HCT116 (cell line): ENCODE results near the gene ADORA3. TPM values are rescaled to one million over a fixed set of nuclear protein-coding genes. Genes with fewer than 3 reads are reported as not detected.

ENCODE experiments used
- ATAC-seq: fragments of 200-7000 bp; cut with Tn5 transposase; 2 replicates; pipeline ENCODE4 v1.9.1; 2020; ENCODE audit warnings: mild to moderate bottlenecking, moderate library complexity
- BruUV-seq: library from RNA; stranded (reverse); fragments of 400-500 nt; replicated peaks from 2 replicates; lab custom pipeline; 2021; lab: Mats Ljungman, UMichigan
- CTCF ChIA-PET: fragments of 300-600 bp; sonication (Branson Sonifier 250); formaldehyde crosslinking; loops from one replicate; lab custom pipeline; 2021; ENCODE audit warnings: antibody characterized with exemption; lab: Charles Lee
- POLR2A ChIA-PET: fragments of 300-600, 350-600 bp; sonication (Branson Sonifier 250); formaldehyde crosslinking; loops from one replicate; lab custom pipeline; 2021; ENCODE audit warnings: antibody characterized with exemption; lab: Charles Lee
- RAD21 ChIA-PET, 2 experiments: fragments of 300-600 bp; sonication (Branson Sonifier 250); formaldehyde crosslinking; loops; one replicate each; lab custom pipeline; 2023; ENCODE audit warnings: low total read pairs in 2 of 2; ENCODE audit not compliant: uncharacterized antibody in 2 of 2, unreplicated experiment in 2 of 2, low non-redundant PET in 1 of 2; lab: Charles Lee
- DNase-seq: peaks from one replicate; pipeline ENCODE4 v3.0.0-alpha.2; 2010; ENCODE audit warnings: low read depth, low spot score
- H2AFZ ChIP-seq: fragments of 200-600 bp; shearing (Covaris generic), sonication (generic); 2 replicates; pipeline ENCODE4 v1.6.1; 2017; ENCODE audit warnings: low read depth, mixed run types, mixed read lengths, antibody characterized with exemption, low read length; ENCODE audit not compliant: poor library complexity, severe bottlenecking
- H3K27ac ChIP-seq: 2 replicates; pipeline ENCODE4 v1.5.1; 2012; ENCODE audit warnings: low read depth, low read length
- H3K27me3 ChIP-seq: fragments of 200-600 bp; sonication (generic); 2 replicates; pipeline ENCODE4 v1.6.1; 2016; ENCODE audit warnings: mixed run types, low read length, mixed read lengths; ENCODE audit not compliant: insufficient read depth
- H3K36me3 ChIP-seq, 2 experiments: fragments of 200-500 bp in 1 of 2; fragments of 200-600 bp in 1 of 2; sonication (Bioruptor generic) in 1 of 2; sonication (generic) in 1 of 2; 2 replicates each; pipeline versions ENCODE4 v1.5.1 to v1.6.1; 2014 to 2016; ENCODE audit warnings: low read length in 2 of 2, inconsistent platforms in 1 of 2, mixed read lengths in 1 of 2, mixed run types in 1 of 2; ENCODE audit not compliant: insufficient read depth in 2 of 2, control insufficient read depth in 1 of 2
- H3K4me1 ChIP-seq, 2 experiments: fragments of 200-600 bp in 1 of 2; sonication (generic) in 1 of 2; 2 replicates each; pipeline versions ENCODE4 v1.5.1 to v1.6.1; 2012 to 2017; ENCODE audit warnings: low read length in 2 of 2, inconsistent platforms in 1 of 2, mild to moderate bottlenecking in 1 of 2, mixed read lengths in 1 of 2, mixed run types in 1 of 2, moderate library complexity in 1 of 2; ENCODE audit not compliant: insufficient read depth in 2 of 2, control insufficient read depth in 1 of 2
- H3K4me2 ChIP-seq: fragments of 200-600 bp; sonication (generic); 2 replicates; pipeline ENCODE4 v1.6.1; 2017; ENCODE audit warnings: mixed run types, low read length, mixed read lengths
- H3K4me3 ChIP-seq, 2 experiments: fragments of 200-600 bp in 1 of 2; sonication (generic) in 1 of 2; replicated peaks in 1 of 2; 2 replicates each; pipeline ENCODE4 v1.5.1; 2011 to 2016; ENCODE audit warnings: low read length in 2 of 2, control low read depth in 1 of 2, low read depth in 1 of 2, mild to moderate bottlenecking in 1 of 2, mixed read lengths in 1 of 2, mixed run types in 1 of 2
- H3K79me2 ChIP-seq: fragments of 200-600 bp; sonication (generic); 2 replicates; pipeline ENCODE4 v1.6.1; 2017; ENCODE audit warnings: mild to moderate bottlenecking, mixed run types, low read length, moderate library complexity, mixed read lengths; ENCODE audit not compliant: insufficient read depth
- H3K9ac ChIP-seq: fragments of 200-600 bp; sonication (generic); 2 replicates; pipeline ENCODE4 v1.6.1; 2016; ENCODE audit warnings: low read length, mixed read lengths
- H3K9me2 ChIP-seq: fragments of 200-600 bp; sonication (generic), shearing (Covaris generic); 2 replicates; pipeline ENCODE4 v1.6.1; 2017; ENCODE audit warnings: mixed run types, mild to moderate bottlenecking, moderate library complexity; ENCODE audit not compliant: insufficient read depth
- H3K9me3 ChIP-seq, 2 experiments: fragments of 200-500 bp in 1 of 2; fragments of 200-600 bp in 1 of 2; sonication (Bioruptor generic) in 1 of 2; sonication (generic) in 1 of 2; 2 replicates each; pipeline ENCODE4 v1.6.1; 2014 to 2017; ENCODE audit warnings: low read length in 2 of 2, mixed read lengths in 2 of 2, inconsistent platforms in 1 of 2, low read depth in 1 of 2, mild to moderate bottlenecking in 1 of 2, mixed run types in 1 of 2, moderate library complexity in 1 of 2; ENCODE audit not compliant: control insufficient read depth in 1 of 2, insufficient read depth in 1 of 2
- H4K20me1 ChIP-seq: fragments of 200-600 bp; sonication (generic), shearing (Covaris generic); 2 replicates; pipeline ENCODE4 v1.6.1; 2017; ENCODE audit warnings: mixed run types, mild to moderate bottlenecking, moderate library complexity; ENCODE audit not compliant: insufficient read depth
- CEBPB ChIP-seq: IDR thresholded peaks from 2 replicates; pipeline ENCODE4 v1.6.1; 2012; ENCODE audit warnings: low read depth
- EGR1 ChIP-seq: IDR thresholded peaks from 2 replicates; pipeline ENCODE4 v1.6.1; 2012; ENCODE audit warnings: low read depth
- ELF1 ChIP-seq: IDR thresholded peaks from 2 replicates; pipeline ENCODE4 v1.6.1; 2012; ENCODE audit warnings: low read depth, borderline replicate concordance
- EZH2phosphoT487 ChIP-seq: fragments of 200-600 bp; IDR thresholded peaks from 2 replicates; pipeline ENCODE4 v1.6.1; 2018; ENCODE audit warnings: antibody characterized with exemption, borderline replicate concordance
- FOSL1 ChIP-seq: IDR thresholded peaks from 2 replicates; pipeline ENCODE4 v1.6.1; 2012; ENCODE audit warnings: low read depth
- POLR2AphosphoS5 ChIP-seq: IDR thresholded peaks from 2 replicates; pipeline ENCODE4 v1.6.1; 2011; ENCODE audit warnings: mild to moderate bottlenecking, low read depth, low read length, moderate library complexity
- RAD21 ChIP-seq: IDR thresholded peaks from 2 replicates; pipeline ENCODE4 v1.6.1; 2012; ENCODE audit warnings: low read depth, mild to moderate bottlenecking
- SP1 ChIP-seq: IDR thresholded peaks from 2 replicates; pipeline ENCODE4 v1.6.1; 2012; ENCODE audit warnings: low read depth
- SRF ChIP-seq: IDR thresholded peaks from 2 replicates; pipeline ENCODE4 v1.6.1; 2012; ENCODE audit warnings: low read depth
- intact Hi-C: fragments of 100-400 bp; cut with micrococcal nuclease; formaldehyde crosslinking; loops from 2 replicates; pipeline ENCODE4 v1.10.0; 2022
- total RNA-seq: library from RNA; stranded (reverse); gene quantifications from one replicate; pipeline ENCODE4 v1.2.1, GENCODE V29; 2021; ENCODE audit not compliant: unreplicated experiment
- TF ChIP-seq, protein P1 (sequence below): IDR thresholded peaks from 2 replicates; pipeline ENCODE4 v1.6.1; 2012
- TF ChIP-seq, protein P2 (sequence below): IDR thresholded peaks from 2 replicates; pipeline ENCODE4 v1.6.1; 2011; ENCODE audit warnings: mild to moderate bottlenecking, low read length, moderate library complexity; ENCODE audit not compliant: insufficient replicate concordance; ENCODE audit errors: extremely low read depth
- TF ChIP-seq, protein P3 (sequence below): IDR thresholded peaks from 2 replicates; pipeline ENCODE4 v1.6.1; 2012

The ADORA3 gene
- total RNA-seq, 1 experiment from 2014 or later: not detected

DNA sequence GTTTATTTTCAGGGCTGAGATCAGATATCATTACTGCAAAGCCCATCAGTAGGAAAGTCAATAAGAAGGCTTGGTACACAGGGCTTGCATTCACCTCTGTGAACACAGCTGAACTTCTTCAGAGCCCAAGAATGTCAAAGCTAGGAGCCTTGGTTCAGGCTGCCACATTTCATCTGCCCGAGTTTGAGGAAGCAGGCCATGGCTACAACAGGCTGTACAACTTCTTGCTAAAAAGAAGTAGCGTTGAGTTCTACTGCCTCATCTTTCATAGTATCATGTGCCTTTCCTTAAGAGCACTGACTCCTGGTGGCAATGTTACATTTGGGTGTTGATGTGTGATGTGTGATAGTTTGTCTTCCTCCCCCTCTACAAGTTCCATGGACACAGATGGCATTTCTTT, 19.6 kb downstream of the ADORA3 start:
- Histone ChIP-seq H3K79me2 (no peaks in the 10 kb centered on the region), H3K9me2 (no peaks in the 10 kb centered on the region), H3K36me3 (no peaks in the 10 kb centered on the region), H3K4me2 (no peak overlapping the region), H3K9me3 (no peaks in the 10 kb centered on the region), H4K20me1 (no peaks in the 10 kb centered on the region), H3K27ac (no peak overlapping the region), H3K4me3 (no peak overlapping the region), H3K4me1 (no peaks in the 10 kb centered on the region), H2AFZ (no peak overlapping the region), H3K27me3 (no peaks in the 10 kb centered on the region), H3K9ac (no peak overlapping the region)
- RAD21 ChIA-PET: no interaction called here
- DNase-seq (no peak), ATAC-seq (no peak)
- TF ChIP-seq, protein P1, sequence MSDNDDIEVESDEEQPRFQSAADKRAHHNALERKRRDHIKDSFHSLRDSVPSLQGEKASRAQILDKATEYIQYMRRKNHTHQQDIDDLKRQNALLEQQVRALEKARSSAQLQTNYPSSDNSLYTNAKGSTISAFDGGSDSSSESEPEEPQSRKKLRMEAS: no peak
- TF ChIP-seq POLR2AphosphoS5 (no peak), EZH2phosphoT487 (no peak), CEBPB (no peak), ELF1 (no peak), SP1 (no peak), SRF (no peak), EGR1 (no peak), FOSL1 (no peak), RAD21 (no peak)
- TF ChIP-seq, protein P2, sequence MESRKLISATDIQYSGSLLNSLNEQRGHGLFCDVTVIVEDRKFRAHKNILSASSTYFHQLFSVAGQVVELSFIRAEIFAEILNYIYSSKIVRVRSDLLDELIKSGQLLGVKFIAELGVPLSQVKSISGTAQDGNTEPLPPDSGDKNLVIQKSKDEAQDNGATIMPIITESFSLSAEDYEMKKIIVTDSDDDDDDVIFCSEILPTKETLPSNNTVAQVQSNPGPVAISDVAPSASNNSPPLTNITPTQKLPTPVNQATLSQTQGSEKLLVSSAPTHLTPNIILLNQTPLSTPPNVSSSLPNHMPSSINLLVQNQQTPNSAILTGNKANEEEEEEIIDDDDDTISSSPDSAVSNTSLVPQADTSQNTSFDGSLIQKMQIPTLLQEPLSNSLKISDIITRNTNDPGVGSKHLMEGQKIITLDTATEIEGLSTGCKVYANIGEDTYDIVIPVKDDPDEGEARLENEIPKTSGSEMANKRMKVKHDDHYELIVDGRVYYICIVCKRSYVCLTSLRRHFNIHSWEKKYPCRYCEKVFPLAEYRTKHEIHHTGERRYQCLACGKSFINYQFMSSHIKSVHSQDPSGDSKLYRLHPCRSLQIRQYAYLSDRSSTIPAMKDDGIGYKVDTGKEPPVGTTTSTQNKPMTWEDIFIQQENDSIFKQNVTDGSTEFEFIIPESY: no peak
- TF ChIP-seq, protein P3, sequence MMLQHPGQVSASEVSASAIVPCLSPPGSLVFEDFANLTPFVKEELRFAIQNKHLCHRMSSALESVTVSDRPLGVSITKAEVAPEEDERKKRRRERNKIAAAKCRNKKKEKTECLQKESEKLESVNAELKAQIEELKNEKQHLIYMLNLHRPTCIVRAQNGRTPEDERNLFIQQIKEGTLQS: no peak
- no TSS peak for BruUV-seq
- intact Hi-C loops: loop anchor here (5.0 kb wide), 2 partner anchors 283 to 508 kb away; no protein-coding TSS in a partner anchor
- POLR2A ChIA-PET: no interaction called here
- CTCF ChIA-PET: no interaction called here
